ENCODE results near the gene TSC1. TPM values are rescaled to one million over a fixed set of nuclear protein-coding genes. Genes with fewer than 3 reads are reported as not detected.

TSC1 gene
- total RNA-seq, 1 experiment from 2014 or later: 19.3 TPM

DNA sequence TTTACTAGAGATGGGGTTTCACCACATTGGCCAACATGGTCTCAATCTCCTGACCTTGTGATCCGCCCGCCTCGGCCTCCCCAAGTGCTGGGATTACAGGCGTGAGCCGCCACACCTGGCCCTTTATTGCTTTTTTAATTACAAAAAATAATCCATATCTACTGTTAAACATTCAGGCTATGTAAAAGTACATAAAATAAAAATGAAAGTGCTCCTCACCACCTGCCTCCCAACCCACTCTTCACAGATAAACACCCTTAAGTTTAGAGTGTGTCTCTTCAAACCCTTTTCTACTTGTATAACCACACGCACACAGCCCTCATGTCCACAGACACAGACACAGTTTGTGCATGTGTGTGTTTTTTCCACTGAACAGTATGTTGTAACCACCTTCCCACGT, 16.7 kb downstream of the TSC1 start:
- POLR2A ChIA-PET (ENCODE audit: unreplicated experiment): no interaction called here
- H3K27ac ChIP-seq (ENCODE audit: low read length): no peak overlapping the region
- H3K4me2 ChIP-seq (ENCODE audit: low read length): no peak overlapping the region
- H3F3A ChIP-seq (ENCODE audit: low read length, unreplicated experiment): no peaks in the 10 kb centered on the region
- H3K79me2 ChIP-seq (ENCODE audit: low read length): no peaks in the 10 kb centered on the region
- H3K36me3 ChIP-seq (ENCODE audit: low read depth, low read length): 0 out of 2 replicates have a peak, but pooled peaks cover 4% of the 10 kb centered on the region
- TF ChIP-seq, protein P1, sequence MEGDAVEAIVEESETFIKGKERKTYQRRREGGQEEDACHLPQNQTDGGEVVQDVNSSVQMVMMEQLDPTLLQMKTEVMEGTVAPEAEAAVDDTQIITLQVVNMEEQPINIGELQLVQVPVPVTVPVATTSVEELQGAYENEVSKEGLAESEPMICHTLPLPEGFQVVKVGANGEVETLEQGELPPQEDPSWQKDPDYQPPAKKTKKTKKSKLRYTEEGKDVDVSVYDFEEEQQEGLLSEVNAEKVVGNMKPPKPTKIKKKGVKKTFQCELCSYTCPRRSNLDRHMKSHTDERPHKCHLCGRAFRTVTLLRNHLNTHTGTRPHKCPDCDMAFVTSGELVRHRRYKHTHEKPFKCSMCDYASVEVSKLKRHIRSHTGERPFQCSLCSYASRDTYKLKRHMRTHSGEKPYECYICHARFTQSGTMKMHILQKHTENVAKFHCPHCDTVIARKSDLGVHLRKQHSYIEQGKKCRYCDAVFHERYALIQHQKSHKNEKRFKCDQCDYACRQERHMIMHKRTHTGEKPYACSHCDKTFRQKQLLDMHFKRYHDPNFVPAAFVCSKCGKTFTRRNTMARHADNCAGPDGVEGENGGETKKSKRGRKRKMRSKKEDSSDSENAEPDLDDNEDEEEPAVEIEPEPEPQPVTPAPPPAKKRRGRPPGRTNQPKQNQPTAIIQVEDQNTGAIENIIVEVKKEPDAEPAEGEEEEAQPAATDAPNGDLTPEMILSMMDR (conservative IDR thresholded peaks at IDR 0.05; ENCODE audit: low read depth, low read length): no peak
- no peak for TF ChIP-seq EZH2phosphoT487 (IDR thresholded peaks at IDR 0.05; ENCODE audit: borderline replicate concordance, low read length)
- no peak for TF ChIP-seq EZH2 (IDR thresholded peaks at IDR 0.05; ENCODE audit: low read length, unreplicated experiment)
- H3K9me2 ChIP-seq (replicated peaks; ENCODE audit: low read length): no peaks in the 10 kb centered on the region
- H4K20me1 ChIP-seq (ENCODE audit: low read length): no peaks in the 10 kb centered on the region
- H3K4me1 ChIP-seq (ENCODE audit: insufficient read depth, low read length): no peaks in the 10 kb centered on the region
- ATAC-seq: no peak
- intact Hi-C loops (cut with micrococcal nuclease): no loop called here
- BruUV-seq (replicated peaks): no TSS peak
- H2AFZ ChIP-seq (ENCODE audit: low read length): no peak overlapping the region
- H3K9ac ChIP-seq (ENCODE audit: low read length): no peak overlapping the region
- H3K4me3 ChIP-seq (ENCODE audit: low read length): no peak overlapping the region
- CTCF ChIA-PET: no interaction called here
- no peaks in the 10 kb centered on the region for H3K9me3 ChIP-seq (ENCODE audit: low read length)
- H3K27me3 ChIP-seq (ENCODE audit: low read length): no peaks in the 10 kb centered on the region
- no peak for DNase-seq

DNA sequence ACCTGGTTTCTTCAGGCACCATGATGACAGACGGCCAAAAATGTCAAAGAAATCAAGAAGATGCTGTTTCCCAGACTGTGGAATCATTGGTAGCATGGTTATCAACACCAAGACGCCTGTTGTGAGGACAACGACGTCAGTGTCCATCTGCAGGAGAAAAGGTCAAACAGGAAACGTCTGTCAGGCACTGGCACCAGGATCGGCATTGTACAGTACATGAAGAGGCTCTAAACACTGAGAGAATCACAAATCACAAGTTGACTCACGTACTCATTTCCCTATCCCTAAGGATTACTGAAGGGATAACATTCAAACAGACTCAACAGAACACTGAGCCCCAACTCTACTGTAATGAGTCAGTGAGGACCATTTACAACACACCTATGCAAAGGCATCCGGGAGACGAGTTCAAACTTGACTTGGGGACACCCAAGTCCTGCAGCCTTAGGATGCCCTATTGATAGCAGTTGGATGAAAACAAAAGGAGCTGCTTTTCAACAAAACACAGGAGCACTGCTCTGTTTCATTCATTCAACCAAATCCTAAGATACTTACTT, 21.0 kb downstream of the TSC1 start:
- H3K4me3 ChIP-seq (ENCODE audit: low read length): no peak overlapping the region
- H3K9me2 ChIP-seq (replicated peaks; ENCODE audit: low read length): no peaks in the 10 kb centered on the region
- no peaks in the 10 kb centered on the region for H3K9me3 ChIP-seq (ENCODE audit: low read length)
- H3K4me2 ChIP-seq (ENCODE audit: low read length): no peak overlapping the region
- no peaks in the 10 kb centered on the region for H3K27me3 ChIP-seq (ENCODE audit: low read length)
- BruUV-seq (replicated peaks): no TSS peak
- intact Hi-C loops (cut with micrococcal nuclease): no loop called here
- H3K36me3 ChIP-seq (ENCODE audit: low read depth, low read length): peaks cover 13% of the 10 kb centered on the region
- H4K20me1 ChIP-seq (ENCODE audit: low read length): no peaks in the 10 kb centered on the region
- TF ChIP-seq, protein P1 (conservative IDR thresholded peaks at IDR 0.05; ENCODE audit: low read depth, low read length): no peak
- TF ChIP-seq EZH2phosphoT487 (IDR thresholded peaks at IDR 0.05; ENCODE audit: borderline replicate concordance, low read length) (no peak), EZH2 (IDR thresholded peaks at IDR 0.05; ENCODE audit: low read length, unreplicated experiment) (no peak)
- no peaks in the 10 kb centered on the region for H3K79me2 ChIP-seq (ENCODE audit: low read length)
- H3K9ac ChIP-seq (ENCODE audit: low read length): no peak overlapping the region
- ChIA-PET CTCF (no interaction called here), POLR2A (ENCODE audit: unreplicated experiment) (no interaction called here)
- H3K27ac ChIP-seq (ENCODE audit: low read length): no peak overlapping the region
- no peaks in the 10 kb centered on the region for H3K4me1 ChIP-seq (ENCODE audit: insufficient read depth, low read length)
- ATAC-seq: no peak
- no peak for DNase-seq
- no peaks in the 10 kb centered on the region for H3F3A ChIP-seq (ENCODE audit: low read length, unreplicated experiment)
- H2AFZ ChIP-seq (ENCODE audit: low read length): no peak overlapping the region

DNA sequence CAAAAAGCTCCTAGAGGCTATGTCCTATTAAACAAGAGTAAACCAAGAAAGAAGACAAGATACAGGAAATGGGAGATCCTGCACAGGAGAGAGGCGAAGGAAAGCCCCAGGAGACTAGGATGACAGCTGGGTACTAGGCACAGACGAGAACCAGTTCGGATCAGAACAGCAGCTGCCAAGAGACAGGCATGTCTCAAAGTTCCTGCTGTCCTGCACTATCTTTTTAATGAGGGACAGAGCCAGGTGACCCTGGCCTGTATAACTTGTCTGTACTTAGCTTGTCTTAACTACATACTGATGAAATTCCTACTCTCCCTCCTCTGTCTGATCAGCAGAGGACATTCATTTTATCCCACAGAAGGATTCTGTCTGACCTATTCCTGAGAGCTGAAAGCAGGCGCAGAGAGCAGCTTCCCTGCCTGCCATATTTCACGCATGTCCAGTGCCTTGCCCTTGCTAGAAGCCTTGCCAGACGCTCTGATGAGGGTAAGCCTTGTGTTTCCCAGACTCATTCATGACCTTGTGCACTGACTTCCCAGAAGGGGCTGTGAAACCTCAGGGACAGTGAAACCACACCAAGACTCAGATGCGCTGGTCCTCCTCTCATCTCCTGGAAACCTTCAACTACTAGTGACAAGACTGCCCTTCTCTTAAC, 24.7 kb downstream of the TSC1 start:
- DNase-seq: no peak
- Histone ChIP-seq H3K4me3 (ENCODE audit: low read length) (no peak overlapping the region), H3F3A (ENCODE audit: low read length, unreplicated experiment) (no peaks in the 10 kb centered on the region), H3K27ac (ENCODE audit: low read length) (no peak overlapping the region), H2AFZ (ENCODE audit: low read length) (no peak overlapping the region), H3K79me2 (ENCODE audit: low read length) (no peaks in the 10 kb centered on the region), H3K9me3 (ENCODE audit: low read length) (no peaks in the 10 kb centered on the region), H3K9me2 (replicated peaks; ENCODE audit: low read length) (no peaks in the 10 kb centered on the region), H3K4me1 (ENCODE audit: insufficient read depth, low read length) (no peaks in the 10 kb centered on the region), H3K4me2 (ENCODE audit: low read length) (no peak overlapping the region), H3K36me3 (ENCODE audit: low read depth, low read length) (peaks cover 10% of the 10 kb centered on the region), H4K20me1 (ENCODE audit: low read length) (no peaks in the 10 kb centered on the region), H3K9ac (ENCODE audit: low read length) (no peak overlapping the region), H3K27me3 (ENCODE audit: low read length) (no peaks in the 10 kb centered on the region)
- TF ChIP-seq EZH2phosphoT487 (IDR thresholded peaks at IDR 0.05; ENCODE audit: borderline replicate concordance, low read length): no peak
- TF ChIP-seq, protein P1 (conservative IDR thresholded peaks at IDR 0.05; ENCODE audit: low read depth, low read length): no peak
- TF ChIP-seq EZH2 (IDR thresholded peaks at IDR 0.05; ENCODE audit: low read length, unreplicated experiment): no peak
- ChIA-PET POLR2A (ENCODE audit: unreplicated experiment) (no interaction called here), CTCF (no interaction called here)
- intact Hi-C loops (cut with micrococcal nuclease): no loop called here
- no peak for ATAC-seq
- no TSS peak for BruUV-seq (replicated peaks)

All from PC-3 (cell line).